GM18502 (cell line): ENCODE data around the gene TOB1.

Source experiments
- ATAC-seq: cut with Tn5 transposase; IDR thresholded peaks from one replicate; pipeline ENCODE4 v1.9.1; 2021; ENCODE audit warnings: mild to moderate bottlenecking; ENCODE audit not compliant: unreplicated experiment, poor library complexity

TOB1 gene

DNA sequence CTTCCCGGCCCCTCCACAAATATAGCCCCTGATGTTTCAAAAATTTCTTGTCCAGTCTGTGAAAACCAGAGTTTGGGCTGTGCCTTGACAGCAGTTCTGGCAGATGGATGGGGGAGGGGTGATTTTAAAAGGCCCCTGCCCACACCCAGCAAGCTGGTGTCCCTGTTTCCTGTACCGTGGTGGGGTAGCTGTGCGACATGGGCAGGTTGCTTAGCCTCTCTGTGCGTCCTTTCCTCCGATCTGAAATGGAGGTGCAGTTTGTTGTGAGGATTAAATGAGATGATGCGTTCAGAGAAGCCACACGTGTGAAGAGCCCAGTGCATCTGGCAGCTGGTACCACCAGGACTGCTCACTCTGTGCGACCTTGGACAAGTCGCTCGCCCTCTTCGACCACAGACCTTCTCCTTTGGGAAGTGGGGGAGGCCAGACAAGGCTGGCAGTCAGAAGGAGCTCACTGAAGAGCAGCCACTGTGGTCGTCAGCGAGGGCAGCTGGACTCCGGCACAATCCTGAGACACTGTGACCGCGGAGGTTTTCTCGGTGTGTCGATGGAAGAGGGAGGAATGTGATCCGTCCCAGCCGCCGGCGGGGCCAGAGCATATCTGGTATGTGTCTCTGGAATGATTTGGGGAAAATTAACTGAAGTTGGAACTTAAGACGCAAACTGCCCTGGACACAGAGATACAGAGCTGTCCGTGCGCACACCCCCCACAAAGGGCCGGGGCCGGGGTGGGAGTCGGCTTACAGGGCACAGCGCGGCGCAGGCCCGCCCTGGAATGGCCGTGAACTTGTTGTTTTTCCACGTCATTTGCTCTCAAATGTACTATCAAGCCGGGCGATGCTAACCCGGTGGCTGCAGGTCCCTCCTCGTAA is 31.5 kb downstream of the TOB1 start:
- ATAC-seq, result no peak

DNA sequence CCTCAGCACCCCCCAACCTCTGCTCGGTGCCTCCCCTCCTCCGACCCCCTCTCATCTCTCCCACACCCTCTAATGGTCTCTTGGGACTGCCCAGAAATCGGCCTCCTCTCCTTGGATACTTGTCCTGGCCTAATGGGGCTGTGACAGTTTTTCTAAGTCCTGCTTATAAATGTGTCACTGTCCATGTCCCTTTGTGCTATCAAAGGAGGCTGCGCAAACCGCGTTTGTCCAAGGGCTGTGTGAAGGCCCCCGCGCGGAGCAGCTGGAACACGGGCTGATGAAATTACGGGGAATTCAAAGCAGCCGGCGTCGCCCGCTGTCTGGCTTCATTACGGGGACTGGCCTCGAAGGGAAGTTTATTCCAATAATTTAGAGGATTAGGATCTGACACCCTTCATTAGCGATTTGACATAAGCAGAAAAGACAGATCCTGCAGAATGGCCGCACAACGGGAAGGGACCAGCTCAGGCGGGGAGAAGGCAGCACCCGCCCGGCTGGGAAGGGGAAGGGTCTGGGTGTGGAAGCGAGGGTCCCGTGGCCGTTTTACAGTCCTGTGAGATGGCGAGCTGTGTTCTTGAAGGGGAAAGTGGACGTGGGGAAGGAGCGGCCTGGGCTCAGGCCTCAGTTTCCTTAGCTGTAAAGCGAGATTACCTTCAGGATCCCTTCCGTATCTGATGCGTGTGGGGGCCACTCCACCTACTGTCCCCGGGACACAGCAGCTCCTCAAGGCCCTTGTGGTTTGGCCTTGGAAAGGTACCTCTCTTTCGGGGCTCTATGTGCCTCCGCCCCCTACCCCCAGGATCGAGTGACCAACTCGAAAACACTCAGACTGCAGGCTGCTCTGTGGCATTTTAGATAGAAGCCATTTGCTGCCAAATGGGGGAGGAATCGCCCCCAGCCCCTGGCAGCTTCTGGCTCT is 32.4 kb downstream of the TOB1 start:
- ATAC-seq, result no peak

- no peak for ATAC-seq
These were observed 33.2 kb downstream of the TOB1 start for GRCh38 chr17:50832864-50833381.

DNA sequence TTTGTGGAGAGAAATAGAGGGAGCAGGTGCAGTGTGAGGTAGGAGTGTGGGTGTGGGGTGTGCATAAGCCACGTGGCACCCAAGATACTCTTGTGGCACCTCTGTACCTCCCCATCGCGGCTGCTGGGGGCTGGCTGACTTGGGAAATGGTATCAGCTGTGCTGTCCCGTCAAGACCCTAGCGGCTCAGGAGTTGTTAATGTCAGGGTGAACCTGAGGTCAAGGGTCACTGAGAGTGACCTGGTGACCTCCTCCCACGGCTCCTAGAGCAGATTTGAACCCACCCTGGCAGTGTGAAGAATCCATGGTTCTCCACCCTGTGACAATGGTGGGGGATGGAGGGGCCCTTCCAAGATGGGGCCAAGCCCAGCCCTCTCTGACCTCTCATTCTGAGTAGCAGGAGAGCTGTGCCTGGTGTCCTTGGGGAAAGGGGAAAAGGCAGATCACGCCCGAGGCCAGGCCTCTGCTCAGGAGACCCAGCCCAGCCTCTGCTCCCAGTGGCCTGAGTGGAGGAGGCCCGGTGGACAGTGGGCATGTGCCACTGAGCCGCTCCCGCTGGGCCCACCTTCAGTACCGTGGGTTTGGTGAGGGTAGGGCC is 33.8 kb downstream of the TOB1 start:
- no peak for ATAC-seq

DNA sequence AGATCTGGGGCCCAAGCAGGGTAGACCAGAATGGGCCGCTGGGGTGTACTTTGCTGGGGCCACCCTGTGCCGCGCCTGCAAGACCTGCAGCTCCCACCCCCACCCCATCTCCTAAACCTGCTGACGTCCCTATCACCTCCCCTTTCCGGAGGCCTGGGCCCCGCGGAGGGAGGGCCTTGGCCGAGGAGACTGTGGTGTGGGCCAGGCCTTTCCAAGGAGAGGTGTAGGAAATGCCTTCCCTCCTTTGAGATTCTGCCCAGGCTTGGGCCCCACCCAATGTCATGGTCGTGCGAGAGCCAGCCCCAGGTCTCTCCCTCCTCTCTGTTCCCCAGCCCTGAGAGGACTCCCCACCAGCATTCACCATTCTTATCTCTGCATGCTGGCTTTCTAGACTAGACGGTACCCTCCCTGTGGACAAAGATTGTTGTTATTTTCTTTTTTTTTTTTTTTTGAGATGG is 34.7 kb downstream of the TOB1 start:
- no peak for ATAC-seq

DNA sequence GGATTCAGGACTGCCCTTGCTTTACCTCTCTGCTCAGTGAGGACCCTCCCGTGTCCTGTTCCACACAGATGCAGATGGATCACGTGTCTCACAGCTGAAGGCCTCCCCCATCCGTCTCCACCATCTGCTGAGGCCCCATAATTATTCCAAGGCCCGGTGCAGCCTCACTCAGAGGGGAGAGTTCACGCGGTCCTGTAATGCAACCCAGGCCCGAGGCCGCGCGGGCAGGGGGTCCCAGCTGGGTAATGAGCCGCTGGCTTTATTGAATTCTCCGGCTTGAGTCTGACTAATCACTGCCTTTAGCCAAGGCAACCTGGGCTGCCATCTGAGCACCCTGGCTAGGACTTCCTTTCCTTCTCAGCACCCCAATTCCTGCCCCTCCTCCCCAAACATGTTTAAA is 35.2 kb downstream of the TOB1 start:
- ATAC-seq, result no peak

GRCh38 chr17:50830352-50830751 is 35.8 kb downstream of the TOB1 start:
- no peak for ATAC-seq

DNA sequence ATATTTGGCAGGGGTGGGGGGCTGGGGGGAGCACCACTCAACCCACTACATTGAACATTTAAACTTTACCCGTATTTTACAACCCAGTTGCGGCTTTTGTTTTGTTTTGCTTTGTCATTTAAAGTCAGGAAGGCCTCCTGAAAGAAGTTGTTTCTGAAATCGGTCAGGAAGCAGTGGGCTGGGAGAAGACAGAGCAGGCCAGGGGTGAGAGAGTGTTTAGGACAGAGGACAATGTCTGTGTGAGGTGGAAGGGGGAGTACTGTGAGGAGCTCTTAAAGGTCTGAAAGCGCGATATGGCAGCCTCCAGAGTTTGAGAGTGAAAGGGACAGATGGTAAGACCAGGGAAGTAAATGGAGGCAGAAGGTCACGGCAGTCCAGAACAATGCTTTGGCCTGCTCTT is 36.8 kb downstream of the TOB1 start:
- no peak for ATAC-seq

- peak; percentile 71 for ATAC-seq
These were observed 37.5 kb downstream of the TOB1 start for GRCh38 chr17:50828508-50829170.

DNA sequence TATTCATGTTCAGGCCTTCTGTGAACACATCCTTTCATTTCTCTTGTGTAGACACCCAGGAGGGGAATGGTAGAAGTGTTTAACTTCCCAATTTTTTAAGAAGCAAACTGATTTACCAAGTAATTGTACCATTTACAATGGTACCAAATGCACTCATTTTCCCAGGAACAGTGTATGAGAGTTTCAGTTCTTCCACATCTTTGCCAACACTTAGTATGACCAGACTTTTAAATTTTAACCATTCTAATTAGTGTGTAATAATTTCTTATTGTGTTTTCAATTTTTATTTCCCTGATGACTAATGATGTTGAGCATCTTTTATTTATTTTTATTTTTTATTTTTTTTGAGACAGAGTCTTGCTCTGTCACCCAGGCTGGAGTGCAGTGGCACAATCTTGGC is 41.0 kb downstream of the TOB1 start:
- ATAC-seq, result no peak

DNA sequence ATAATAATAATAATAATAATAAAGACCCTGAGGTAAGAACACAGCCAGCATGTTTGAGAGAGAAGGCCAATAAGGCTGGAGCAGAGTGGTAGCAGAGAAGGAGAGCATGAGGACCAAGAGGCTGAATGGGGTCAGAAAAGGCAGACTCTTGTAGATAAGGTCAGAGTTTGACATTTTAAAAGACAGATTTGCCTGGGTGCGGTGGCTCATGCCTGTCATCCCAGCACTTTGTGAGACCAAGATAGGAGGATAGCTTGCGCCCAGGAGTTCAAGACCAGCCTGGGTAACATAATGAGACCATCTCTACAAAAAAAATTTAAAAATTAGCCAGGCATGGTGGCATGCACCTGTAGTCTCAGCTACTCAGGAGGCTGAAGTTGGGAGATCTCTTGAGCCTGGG is 41.7 kb downstream of the TOB1 start:
- no peak for ATAC-seq

DNA sequence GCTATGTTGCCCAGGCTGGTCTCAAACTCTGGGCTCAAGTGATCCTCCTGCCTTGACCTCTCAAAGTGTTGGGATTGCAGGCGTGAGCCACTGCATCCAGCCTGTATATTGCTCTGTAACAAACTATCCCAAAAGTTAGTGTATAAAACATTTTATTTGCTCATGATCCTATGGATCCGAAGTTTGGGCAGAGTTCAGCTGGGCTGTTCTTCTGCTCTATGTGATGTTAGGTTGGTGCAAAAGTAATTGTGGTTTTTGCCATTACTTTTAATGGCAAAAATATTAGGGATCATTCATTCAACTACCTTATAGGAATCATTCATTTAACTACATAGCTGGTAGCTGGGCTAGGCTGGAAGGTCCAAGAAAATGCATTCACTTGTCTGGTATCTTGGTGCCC is 43.6 kb downstream of the TOB1 start:
- no peak for ATAC-seq

- ATAC-seq, result no peak
These were observed 45.5 kb downstream of the TOB1 start for GRCh38 chr17:50820651-50821050.

DNA sequence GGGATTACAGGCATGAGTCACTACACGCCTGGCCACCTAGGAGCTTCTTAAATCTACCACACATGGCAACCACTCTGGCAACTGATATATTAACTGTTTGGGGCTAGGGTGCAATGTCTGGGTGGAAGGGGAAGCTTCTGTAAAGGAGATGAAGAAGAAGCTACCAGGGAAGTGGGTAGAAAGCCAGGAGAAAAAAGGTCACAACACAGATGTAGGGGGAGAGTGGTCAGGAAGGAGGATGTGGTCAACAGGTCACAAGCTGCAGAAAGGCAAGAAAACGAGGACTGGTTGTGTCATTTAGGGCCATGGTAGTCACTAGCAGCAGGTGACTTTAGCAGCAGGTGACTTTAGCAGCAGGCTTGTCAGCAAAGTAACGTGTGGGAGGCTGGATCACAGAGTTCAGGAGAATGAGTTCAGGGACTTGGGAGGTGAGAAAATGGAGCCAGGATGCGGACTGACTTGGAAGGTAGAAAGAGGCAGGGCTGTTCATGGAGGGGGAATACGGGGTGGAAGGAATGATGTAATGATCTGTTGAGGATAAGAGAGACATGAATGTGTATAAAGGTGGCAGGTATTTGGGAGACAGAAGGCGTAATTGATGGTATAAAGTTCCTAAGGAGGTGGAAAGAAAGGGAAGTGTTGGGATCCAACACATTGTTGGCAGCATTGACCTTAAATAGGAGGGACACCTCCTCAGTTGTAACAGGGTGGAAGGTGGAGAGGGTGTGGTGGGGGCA is 47.1 kb downstream of the TOB1 start:
- ATAC-seq, result no peak

DNA sequence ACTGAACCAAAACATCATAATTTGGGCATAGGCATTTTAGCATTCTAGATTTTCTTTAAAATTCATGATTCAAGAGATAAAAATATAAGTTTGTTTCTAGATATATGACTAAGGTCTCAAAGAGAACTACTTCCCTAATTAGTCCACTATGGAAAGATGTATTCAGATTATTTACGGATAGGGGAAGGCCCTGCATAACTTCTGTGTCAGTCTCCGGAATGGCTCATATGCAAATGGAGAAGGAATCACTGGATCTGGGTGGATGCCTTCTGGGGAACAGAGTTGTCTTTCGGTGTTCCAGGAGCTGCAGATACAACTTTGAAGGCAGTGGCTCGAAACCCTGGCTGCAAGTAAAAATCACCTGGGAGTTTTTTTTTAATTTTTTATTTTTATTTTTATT is 47.9 kb downstream of the TOB1 start:
- no peak for ATAC-seq

GRCh38 chr17:50817838-50818237 is 48.3 kb downstream of the TOB1 start:
- no peak for ATAC-seq

DNA sequence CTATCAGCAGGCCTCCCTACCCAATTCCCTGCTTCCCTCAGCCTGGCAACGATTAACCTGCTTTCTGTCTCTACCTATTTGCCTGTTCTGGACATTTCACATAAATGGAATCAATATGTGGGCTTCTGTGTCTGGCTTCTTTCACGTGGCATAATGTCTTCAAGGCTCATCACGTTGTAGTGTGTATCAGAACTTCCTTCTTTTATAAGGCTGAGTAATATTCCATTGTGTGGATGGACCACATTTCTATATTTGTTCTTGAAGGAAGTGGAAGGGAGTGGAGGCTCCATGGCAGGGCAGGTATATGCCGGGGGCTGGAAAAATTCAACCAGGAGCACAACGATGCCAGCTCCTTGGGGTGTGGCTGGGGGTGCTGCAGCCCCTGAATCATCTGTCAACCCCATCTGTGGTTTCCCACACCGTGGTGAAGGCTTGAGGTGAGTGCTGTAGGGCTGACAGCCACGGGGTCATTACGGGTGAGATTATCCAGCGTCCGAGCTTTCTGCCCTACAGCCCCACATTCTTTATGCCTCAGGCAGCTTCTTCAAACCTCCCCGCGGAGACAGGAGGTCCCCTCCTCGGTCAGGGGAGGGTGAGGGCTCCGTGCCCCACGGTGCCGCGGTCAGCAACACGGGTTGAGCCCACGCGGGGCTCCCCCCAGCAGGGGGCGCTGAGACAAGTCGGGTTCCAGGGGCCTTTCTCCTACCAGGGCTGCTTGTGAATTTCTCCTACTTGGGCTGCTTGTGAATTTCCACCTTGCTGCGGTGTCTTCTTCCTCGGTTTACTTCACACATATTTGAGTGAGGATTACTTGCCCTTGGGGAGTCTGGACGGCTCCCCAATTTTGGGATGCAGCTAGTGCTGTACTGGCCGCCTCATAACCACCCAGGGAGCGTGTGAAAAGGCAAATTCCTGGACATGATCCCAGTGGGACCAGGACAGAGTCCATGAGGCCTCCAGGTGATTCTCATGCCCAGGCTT is 49.1 kb downstream of the TOB1 start:
- no peak for ATAC-seq

- no peak for ATAC-seq
These were observed 49.9 kb downstream of the TOB1 start for GRCh38 chr17:50816271-50816670.
